Activated CD4-positive, CD25-positive, alpha-beta regulatory T cell treated with anti-CD3 and anti-CD28 coated beads, Interleukin-2, amount 50 U/mL, for 16 hours (primary cell): Measurements from ENCODE around the gene PNRC2.
"Not testable (repeated sequence)": the region's sequence is repeated elsewhere in the genome, so short reads cannot be mapped to it uniquely, and the experiment has no call there.

Experiments used
- DNase-seq: peaks from one replicate; pipeline ENCODE4 v3.0.0-alpha.2; 2020; ENCODE audit warnings: low read depth, low spot score

The PNRC2 gene

DNA sequence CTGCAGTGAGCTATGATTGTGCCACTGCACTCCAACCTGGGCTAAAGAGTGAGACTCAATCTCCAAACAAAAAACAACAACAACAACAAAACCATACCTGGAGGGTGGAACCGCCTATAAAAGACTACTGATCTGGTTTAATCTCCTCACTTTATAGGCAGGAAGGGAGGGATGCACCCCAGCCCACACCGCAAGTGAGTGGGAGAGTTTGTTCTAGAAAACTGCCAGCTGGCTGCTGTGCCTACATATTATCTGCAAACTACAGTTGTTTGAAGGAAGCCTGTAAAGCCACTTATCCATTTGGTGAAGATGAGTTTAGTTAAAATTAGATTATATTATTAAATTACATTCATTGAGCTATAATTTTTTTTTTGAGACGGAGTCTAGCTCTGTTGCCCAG is 29.6 kb downstream of the PNRC2 start:
- no peak for DNase-seq

DNA sequence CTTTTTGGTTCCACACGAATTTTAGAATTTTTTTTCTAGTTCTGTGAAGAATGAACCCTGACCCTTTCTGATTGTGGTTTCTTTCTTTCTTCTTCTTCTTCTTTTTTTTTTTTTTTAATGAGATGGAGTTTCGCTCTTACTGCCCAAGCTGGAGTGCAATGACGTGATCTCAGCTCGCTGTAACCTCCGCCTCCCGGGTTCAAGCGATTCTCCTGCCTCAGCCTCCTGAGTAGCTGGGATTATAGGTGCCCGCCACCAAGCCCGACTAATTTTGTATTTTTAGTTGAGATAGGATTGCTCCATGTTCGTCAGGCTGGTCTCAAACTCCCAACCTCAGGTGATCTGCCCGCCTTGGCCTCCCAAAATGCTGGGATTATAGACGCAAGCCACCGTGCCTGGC is 32.4 kb downstream of the PNRC2 start:
- DNase-seq, result not testable (repeated sequence)

DNA sequence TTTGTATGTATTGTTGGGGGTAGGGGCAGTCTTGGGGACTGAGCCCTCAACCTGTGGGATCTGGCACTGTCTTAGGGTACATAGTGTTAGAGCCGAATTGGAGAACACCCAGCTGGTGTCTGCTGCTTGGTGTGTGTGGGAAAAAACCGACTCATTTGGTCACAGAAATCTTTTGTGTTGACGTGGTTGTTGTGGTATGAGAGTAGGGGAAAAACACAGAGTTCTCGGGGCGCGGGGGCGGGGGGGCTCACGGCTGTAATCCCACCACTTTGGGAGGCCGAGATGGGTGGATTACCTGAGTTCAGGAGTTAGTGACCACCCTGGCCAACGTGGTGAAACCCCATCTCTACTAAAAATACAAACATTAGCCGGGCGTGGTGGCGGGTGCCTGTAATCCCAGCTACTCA is 35.8 kb downstream of the PNRC2 start:
- DNase-seq, result no peak

DNA sequence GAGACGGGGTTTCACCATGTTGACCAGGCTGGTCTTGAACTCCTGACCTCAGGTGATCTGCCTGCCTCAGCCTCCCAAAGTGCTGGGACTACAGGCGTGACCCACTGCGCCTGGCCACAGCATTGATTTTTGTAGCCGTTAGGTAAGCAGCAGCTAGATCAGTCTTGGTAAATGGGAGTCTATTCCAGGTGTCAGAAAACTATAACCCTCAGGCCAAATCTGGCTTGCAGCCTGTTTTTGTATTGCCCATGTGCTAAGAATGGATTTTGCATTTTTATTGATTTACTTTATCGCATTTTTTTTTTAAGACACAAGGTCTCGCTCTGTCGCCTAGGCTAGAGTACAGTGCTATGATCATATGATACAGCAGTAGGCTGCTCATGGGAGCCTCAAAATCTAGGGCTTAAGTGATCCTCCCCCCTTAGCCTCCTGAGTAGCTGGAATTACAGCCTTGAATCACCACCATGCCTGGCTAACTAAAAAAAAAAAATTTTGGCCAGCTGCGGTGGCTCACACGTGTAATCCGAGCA is 37.1 kb downstream of the PNRC2 start:
- no peak for DNase-seq

DNA sequence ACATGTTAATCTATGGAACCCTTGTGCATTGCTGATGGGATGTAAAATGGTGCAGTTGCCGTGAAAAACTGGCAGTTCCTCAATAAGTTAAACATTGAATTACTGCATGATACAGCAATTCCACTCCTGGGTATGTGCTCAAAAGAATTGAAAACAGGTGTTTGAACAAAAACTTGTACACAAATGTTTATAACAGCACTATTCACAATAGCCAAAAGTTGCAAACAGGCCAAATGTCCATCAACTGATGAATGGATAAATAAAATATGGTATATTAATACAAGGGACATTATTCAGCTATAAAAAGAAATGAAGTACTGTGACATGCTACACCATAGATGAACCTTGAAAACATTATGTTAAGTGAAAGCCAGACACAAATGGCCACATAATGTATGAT is 38.2 kb downstream of the PNRC2 start:
- no peak for DNase-seq

DNA sequence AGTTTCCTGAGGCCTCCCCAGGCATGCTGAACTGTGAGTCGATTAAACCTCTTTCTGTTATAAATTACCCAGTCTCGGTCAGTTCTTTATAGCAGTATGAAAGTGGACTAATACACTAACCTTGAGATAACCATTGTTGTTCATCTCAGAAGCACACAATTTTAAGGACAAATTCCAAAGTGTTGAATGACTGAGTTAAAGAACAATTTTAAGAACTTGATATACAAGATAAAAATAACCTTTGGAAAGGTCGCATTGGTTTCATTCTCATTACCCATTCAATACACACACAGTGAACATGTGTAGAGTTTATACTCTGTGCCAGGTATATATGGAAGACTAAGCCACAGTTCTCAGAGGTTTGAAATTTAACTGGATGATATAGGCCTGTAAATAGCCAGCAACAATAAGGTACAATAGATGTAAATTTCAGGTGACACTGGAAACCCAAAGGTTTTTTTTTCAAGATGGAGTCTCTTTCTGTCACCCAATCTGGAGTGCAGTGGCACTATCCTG is 39.6 kb downstream of the PNRC2 start:
- no peak for DNase-seq

DNA sequence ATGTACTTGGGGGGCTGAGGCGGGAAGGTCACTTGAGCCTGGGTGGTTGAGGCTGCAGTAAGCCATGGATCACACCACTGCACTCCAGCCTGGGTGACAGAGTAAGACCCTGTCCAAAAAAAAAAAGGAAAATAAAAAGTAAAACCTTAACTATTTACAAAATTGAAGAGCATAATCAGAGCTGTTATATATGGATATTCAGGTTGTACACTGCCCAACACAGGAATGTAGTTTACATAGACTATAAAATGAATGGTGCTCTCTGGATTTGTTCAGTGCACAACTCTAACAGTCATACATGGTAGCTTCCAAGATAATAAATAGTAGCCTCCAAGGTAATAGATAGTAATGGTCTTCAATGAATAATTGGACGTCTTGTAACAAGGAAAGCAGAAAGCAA is 43.1 kb downstream of the PNRC2 start:
- DNase-seq, result no peak

DNA sequence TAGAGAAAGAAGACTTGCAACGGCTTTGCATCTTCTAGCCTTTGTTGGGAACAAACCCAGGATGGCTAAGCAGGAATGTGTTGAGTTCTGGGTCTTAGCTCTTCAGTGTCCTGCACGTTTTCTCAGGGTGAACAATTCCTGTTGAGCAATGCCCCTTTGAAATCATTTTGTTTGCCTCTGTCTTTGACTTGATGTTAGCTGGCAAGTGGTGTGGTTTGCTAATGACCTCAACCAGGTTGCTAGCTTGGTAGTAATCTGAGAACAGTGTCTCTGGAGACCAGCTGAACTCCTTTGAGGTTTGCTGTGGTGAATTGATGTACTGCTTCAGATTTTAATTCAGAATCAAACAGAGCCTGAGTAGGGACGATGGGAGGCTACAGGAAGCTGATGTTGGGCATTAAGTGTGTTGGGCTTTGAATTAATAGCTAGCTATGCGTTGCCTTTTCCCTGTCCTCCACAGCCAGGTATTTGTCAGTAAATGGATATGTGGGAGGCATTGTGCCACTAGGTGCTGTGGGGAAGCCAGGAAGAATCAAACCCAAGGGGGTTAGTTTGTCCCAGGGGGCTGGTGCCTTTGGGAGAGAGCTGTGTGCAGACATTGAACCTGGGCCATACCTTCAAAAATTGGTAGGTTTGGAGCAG is 43.8 kb downstream of the PNRC2 start:
- no peak for DNase-seq

DNA sequence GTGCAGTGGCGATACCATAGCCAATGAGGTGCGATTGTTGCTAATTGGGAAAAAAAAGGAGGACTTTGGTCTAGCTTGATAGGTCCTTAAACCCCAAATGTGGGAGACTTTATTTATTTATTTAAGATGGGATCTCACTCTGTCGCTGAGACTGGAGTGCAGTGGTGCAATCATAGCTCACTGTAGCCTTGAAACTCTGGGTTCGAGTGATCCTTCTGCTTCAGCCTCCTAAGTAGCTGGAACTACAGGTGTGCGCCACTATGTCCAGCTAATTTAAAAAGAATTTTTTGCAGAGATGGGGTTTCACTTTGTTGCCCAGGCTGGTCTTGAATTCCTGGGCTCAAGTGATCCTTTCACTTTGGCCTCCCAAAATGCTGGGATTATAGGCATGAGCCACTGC is 44.5 kb downstream of the PNRC2 start:
- DNase-seq, result no peak

DNA sequence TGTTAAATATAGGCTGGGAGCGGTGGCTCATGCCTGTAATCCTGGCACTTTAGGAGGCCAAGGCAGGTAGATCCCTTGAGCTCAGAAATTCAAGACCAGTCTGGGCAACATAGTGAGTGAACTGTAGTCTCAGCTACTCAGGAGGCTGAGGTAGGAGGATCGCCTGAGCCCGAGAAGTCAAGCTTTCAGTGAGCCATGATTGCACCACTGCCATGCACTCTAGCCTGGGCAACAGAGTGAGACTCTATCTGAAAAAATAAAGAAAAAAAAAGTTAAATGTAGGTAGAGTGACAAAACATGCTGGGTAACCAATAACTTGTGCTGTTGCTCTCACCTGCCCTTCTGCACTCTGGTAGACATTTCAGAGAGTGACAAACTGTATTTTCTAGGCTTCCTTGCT is 45.5 kb downstream of the PNRC2 start:
- no peak for DNase-seq

DNA sequence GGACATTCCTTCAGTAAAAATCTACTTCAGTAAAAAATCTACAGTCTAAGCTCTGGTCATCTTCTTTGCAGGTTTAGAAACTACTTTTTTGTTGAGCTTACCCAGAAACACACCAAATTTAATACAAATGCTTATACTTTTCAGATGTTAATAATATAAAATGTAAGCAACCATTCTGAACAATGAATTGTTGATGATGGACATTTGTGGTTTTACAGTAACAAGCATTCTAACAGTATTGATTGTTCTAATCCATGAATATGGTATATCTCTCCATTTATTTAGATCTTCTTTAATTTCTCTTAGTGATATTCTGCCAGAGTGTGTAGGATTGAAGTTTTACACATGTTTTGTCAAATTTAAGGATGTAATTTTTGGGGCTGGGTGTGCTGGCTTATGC is 47.5 kb downstream of the PNRC2 start:
- DNase-seq, result no peak

DNA sequence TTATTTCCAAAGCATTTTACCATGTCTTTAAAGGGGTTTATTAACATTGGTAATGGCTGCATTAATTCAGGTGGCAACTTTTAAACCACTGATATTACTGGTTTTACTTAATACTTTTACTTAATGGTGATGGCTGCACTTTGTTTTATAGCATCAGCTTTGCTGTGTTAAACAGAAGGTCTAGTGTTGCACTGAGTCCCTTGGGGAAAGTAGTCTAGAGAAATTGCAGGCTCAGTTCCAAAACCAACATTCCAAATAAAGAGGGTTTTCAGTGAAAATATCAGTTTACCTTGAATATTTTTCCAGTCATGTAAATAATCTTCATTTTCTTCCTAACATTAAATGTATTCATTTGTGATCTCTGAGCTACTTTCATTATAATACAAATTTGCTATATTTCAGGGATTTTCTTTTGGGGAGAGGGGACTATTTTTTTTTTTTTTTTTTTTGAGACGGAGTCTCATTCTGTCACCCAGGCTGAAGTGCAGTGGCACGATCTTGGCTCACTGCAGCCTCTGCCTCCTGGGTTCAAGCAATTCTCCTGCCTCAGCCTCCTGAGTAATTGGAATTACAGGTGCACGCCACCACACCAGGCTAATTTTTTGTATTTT is 49.1 kb downstream of the PNRC2 start:
- not testable (repeated sequence) for DNase-seq

DNA sequence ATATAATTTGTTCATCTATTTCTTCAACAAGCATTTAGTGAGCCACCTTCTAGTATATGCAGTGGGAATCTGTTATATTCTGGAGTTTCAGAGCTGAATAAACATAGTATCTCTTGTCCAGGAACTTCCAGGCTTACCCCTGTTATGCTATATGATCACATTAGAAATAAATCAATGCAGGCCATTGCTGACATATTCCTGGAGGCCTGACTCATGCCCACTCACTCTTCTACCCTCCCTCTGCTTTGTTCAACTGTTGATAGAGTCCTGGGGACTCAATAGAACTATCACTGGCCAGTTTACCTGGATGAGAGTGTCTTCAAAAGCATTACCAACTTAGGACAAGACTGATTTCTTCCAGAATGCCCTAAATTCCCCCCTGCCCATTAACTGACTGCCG is 49.8 kb downstream of the PNRC2 start:
- DNase-seq, result no peak

DNA sequence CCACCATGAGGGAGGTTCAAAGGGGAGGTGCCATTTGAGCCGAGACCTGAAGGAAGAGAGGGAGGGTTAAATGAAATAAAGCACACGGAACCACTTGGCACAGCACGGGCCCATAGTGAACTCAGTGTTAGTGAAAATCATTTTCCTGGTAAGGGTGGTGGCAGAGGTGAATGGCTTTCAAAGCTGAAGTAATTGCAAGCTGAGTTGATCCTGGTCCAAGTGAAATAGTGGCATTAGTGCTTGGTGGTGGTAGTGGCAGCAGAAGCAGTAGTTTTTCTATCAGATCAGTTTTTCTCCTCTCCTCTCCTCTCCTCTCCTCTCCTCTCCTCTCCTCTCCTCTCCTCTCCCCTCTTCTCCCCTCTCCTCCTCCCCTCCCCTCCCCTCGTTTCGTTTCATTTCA is 51.0 kb downstream of the PNRC2 start:
- no peak for DNase-seq

DNA sequence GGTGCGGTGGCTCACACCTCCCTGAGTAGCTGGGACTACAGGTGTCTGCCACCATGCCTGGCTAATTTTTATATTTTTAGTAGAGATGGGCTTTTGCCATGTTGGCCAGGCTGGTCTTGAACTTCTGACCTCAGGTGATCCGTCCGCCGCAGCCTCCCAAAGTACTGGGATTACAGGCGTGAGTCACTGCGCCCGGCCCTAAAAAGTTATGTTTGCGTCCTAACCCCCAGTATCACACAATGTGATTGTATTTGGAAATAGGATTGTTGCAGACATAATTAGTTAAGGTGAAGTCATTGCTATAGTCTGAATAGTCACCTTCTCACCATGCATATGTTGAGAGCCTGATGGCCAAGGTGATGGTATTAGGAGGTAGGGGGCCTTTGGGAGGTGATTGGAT is 53.2 kb downstream of the PNRC2 start:
- not testable (repeated sequence) for DNase-seq
